ENCODE data around the gene HCST.
"Not testable (repeated sequence)": the region's sequence is repeated elsewhere in the genome, so short reads cannot be mapped to it uniquely, and the experiment has no call there.

HCST gene

GRCh38 chr19:35903550-35904179 lies 1.3 kb downstream of the HCST start:
- in situ Hi-C loops (cut with HindIII; ENCODE audit: low sequenced_read_pairs): loop anchor here (5.0 kb wide), 1 partner anchor 51 kb away; the partner anchor contains the start of gene NPHS1

DNA sequence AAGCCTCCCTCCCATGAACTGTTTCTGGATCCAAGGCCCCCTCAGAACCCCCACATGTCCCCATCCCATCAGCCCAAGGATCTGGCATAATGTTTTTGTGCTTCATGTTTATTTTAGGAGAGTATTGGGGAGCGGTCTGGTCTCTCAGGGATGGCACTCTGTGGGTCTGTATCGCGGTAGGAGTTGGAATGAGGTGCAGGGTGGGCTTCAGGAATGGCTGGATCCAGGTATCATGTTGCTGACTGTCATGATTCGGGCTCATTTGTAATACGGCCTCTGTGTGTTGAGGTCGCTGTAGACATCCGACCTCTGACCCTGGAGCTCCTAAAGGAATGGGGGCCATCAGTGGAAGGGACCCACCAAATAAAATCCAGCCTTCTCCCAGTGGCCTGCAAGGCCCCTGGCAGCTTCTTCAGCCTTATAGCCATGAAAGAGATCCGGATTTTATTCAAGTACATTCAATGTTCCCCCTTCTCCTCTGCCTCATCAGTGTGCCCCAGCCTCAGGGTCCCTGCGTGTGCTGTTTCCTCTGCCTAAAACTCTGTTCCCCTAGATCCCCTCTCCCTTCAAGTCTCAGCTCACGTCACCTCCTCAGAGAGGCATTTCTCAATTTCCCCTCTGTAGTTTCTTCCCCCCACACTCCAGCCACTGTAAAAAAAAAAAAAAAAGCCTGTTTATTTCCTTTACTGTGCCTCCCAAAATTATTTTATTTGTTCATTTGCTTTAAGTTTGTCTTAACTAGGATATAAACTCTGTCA lies 2.2 kb downstream of the HCST start:
- in situ Hi-C loops (cut with HindIII; ENCODE audit: low sequenced_read_pairs): loop anchor here (5.0 kb wide), 1 partner anchor 52 kb away; the partner anchor contains the start of gene NPHS1

DNA sequence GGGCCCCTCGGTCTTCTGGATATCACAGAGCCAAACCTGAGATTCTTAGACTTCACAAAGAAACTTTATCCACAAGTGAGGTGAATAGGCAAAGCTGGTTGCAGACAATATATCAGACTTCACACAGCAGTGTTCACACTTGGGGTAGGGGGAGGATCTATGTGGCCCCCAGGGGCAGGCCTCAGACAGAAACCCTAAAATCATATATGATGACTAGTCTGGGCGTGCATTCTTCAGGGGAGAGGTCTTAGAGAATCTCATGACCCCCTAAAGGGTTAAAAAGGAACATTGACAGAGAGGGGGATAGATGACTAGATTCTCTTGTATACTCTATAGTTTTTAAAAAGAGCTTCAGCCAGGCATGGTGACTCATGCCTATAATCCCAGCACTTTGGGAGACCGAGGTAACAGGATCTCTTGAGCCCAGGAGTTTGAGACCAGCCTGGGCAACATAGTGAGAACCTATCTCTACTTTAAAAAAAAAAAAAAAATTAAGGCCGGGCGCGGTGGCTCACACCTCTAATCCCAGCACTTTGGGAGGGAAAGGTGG lies 2.9 kb downstream of the HCST start:
- in situ Hi-C loops (cut with HindIII; ENCODE audit: low sequenced_read_pairs): no loop called here

DNA sequence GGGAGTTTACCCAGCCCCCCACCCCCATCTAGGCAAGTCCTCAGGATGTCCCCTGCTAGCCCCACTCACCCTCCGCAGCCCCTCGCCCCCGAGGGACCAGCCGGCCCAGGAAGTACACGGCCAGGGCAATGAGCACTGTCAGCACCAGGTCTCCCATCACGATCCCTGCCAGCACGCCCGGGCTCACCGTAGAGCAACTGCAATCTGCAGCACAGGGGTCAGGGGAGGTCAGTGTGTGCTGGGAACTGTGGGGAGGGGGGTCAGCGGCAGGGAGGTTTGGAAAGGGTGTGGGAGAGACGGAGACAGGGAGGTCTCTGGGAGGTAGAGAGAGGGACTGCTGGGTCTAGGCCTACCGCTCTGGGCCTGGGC lies 5.0 kb downstream of the HCST start:
- in situ Hi-C loops (cut with HindIII; ENCODE audit: low sequenced_read_pairs): no loop called here

- in situ Hi-C loops (cut with HindIII; ENCODE audit: low sequenced_read_pairs): no loop called here
These were observed 5.7 kb downstream of the HCST start, which contains the start of gene TYROBP for GRCh38 chr19:35908010-35908441. TSS of gene TYROBP (minus strand) at chr19:35908295. CDS start at chr19:35908228, 67 bp downstream.

- in situ Hi-C loops (cut with HindIII; ENCODE audit: low sequenced_read_pairs): no loop called here
These were observed 6.8 kb downstream of the HCST start for GRCh38 chr19:35908973-35909683.

- in situ Hi-C loops (cut with HindIII; ENCODE audit: low sequenced_read_pairs): no loop called here
These were observed 7.3 kb downstream of the HCST start for GRCh38 chr19:35909684-35910035.

DNA sequence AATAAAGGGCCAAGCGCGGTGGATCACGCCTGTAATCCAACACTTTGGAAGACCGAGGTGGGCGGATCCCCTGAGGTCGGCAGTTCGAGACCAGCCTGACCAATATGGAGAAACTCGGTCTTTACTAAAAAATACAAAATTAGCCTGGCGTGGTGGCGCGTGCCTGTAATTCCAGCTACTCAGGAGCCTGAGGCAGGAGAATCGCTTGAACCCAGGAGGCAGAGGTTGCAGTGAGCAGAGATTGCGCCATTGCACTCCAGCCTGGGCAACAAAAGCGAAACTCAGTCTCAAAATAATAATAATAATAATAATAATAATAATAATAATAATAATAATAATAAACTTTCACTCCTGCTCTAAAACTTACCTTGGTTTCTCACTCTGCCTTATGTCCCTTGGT lies 8.0 kb downstream of the HCST start:
- in situ Hi-C loops (cut with HindIII; ENCODE audit: low sequenced_read_pairs): not testable (repeated sequence)

- in situ Hi-C loops (cut with HindIII; ENCODE audit: low sequenced_read_pairs): no loop called here
These were observed 8.8 kb downstream of the HCST start for GRCh38 chr19:35911173-35911572.

GRCh38 chr19:35911790-35912189 lies 9.5 kb downstream of the HCST start:
- in situ Hi-C loops (cut with HindIII; ENCODE audit: low sequenced_read_pairs): no loop called here

- in situ Hi-C loops (cut with HindIII; ENCODE audit: low sequenced_read_pairs): no loop called here
These were observed 11.3 kb downstream of the HCST start for GRCh38 chr19:35913589-35913988.

DNA sequence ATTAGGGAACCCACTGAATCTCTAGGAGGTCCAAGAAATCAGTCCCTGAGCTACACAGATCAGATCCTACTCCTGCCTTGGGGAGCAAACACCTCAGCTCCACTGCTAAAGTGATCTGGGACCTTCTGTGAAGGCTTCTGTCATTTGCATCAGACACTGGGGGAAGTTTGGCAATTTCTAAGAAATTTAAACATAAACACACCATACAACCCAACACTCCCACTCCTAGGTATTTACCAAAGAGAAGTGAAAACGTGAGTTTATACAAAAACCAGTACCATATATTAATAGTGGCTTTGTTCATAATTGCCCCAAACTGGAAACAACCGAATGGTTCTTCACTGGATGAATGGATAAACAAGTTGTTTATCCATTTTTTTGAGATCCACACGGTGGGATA lies 13.1 kb downstream of the HCST start:
- in situ Hi-C loops (cut with HindIII; ENCODE audit: low sequenced_read_pairs): no loop called here

DNA sequence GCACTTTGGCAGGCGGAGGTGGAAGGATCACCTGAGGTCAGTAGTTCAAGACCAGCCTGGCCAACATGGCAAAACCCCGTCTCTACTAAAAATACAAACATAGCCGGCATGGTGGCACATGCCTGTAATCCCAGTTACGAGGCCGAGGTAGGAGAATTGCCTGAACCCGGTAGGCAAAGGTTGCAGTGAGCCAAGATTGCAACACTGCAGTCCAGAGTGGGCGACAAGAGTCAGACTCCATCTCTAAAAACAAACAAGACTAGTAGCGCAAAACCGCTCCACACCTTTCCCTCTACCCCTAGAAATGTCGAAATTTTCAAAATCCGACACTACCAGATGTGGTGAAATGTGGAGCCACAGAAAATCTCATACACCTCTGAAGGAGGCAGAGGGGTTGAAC lies 17.0 kb downstream of the HCST start:
- in situ Hi-C loops (cut with HindIII; ENCODE audit: low sequenced_read_pairs): no loop called here

- in situ Hi-C loops (cut with HindIII; ENCODE audit: low sequenced_read_pairs): no loop called here
These were observed 18.7 kb downstream of the HCST start for GRCh38 chr19:35921012-35921411.

DNA sequence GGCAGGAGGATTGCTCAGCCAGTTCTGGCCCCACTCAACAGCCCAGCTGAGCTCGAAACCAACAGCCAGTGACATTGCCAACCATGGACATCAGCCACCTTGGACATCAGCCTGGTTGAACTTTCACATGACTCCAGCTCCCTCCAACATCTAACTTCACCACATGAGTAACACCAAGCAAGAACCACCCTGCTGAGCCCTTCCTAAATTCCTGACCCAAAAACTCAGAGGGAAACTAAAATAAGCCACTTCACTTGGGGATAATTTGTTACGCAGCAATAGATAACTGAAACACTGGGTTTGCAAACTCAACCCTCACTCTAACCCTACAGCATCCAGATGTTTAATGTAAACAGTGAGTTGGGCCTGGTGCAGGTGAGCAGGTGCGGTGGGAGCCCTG lies 23.2 kb downstream of the HCST start:
- in situ Hi-C loops (cut with HindIII; ENCODE audit: low sequenced_read_pairs): no loop called here

GRCh38 chr19:35928507-35928906 lies 26.2 kb downstream of the HCST start:
- in situ Hi-C loops (cut with HindIII; ENCODE audit: low sequenced_read_pairs): no loop called here

- in situ Hi-C loops (cut with HindIII; ENCODE audit: low sequenced_read_pairs): no loop called here
These were observed 27.5 kb downstream of the HCST start for GRCh38 chr19:35929876-35930275.

DNA sequence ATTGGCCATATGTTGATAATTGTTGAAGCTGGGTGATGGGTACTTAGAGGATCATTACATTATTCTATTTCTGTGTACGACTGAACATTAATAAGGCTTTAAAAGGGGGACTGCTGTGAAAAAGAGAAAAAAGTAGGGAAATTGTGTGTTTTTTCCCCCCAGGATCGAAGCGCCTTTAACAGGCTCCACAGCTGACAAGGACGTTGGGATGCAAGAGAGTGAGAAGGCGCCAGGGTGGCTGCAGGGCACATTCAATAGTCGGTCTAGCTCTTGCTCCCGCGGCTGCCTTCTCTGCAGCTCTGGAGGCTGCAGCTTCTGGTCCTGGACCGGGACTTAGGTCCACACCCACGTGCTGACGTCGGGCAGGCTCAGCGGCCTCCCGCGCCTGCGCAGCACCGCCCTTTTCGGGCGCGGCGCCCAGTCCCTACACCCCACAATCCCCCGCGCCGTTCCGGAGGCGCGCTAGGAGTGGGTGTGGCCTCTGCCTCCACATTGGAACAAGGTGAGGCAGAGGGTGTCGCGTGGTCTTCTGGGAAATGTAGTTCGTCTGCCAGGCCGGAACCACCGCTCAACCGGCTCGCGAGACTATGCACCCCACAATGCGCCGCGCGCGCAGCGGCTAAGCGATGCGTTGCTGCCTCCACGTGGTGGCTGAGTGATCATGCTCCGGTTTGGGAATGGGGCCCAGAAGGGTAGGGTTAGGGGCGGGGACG lies 29.0 kb downstream of the HCST start:
- in situ Hi-C loops (cut with HindIII; ENCODE audit: low sequenced_read_pairs): no loop called here

- in situ Hi-C loops (cut with HindIII; ENCODE audit: low sequenced_read_pairs): no loop called here
These were observed 29.5 kb downstream of the HCST start for GRCh38 chr19:35931874-35932202.

- in situ Hi-C loops (cut with HindIII; ENCODE audit: low sequenced_read_pairs): no loop called here
These were observed 30.1 kb downstream of the HCST start for GRCh38 chr19:35932291-35932936.
